Measurements from ENCODE around the gene PCDH10.
A peak's percentile ranks its signal among the peaks of the same experiment; 100 is the strongest.

The PCDH10 gene

GRCh38 chr4:133143775-133144430 is 5.2 kb upstream of the PCDH10 start:
- no peak for DNase-seq (ENCODE audit: extremely low read depth, insufficient read length)
- TF ChIP-seq, protein P1, sequence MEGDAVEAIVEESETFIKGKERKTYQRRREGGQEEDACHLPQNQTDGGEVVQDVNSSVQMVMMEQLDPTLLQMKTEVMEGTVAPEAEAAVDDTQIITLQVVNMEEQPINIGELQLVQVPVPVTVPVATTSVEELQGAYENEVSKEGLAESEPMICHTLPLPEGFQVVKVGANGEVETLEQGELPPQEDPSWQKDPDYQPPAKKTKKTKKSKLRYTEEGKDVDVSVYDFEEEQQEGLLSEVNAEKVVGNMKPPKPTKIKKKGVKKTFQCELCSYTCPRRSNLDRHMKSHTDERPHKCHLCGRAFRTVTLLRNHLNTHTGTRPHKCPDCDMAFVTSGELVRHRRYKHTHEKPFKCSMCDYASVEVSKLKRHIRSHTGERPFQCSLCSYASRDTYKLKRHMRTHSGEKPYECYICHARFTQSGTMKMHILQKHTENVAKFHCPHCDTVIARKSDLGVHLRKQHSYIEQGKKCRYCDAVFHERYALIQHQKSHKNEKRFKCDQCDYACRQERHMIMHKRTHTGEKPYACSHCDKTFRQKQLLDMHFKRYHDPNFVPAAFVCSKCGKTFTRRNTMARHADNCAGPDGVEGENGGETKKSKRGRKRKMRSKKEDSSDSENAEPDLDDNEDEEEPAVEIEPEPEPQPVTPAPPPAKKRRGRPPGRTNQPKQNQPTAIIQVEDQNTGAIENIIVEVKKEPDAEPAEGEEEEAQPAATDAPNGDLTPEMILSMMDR (IDR thresholded peaks at IDR 0.05; ENCODE audit: insufficient read depth, low read length, poor library complexity, severe bottlenecking) = no peak
- no peaks in the 10 kb centered on the region for H3K27me3 ChIP-seq (replicated peaks; ENCODE audit: control insufficient read depth, insufficient read depth, low read length)
- no peaks in the 10 kb centered on the region for H3K36me3 ChIP-seq (ENCODE audit: control insufficient read depth, insufficient read depth, low read length)
- no peak overlapping the region for H3K4me3 ChIP-seq (replicated peaks; ENCODE audit: low read depth, low read length)

- no peaks in the 10 kb centered on the region for H3K27me3 ChIP-seq (replicated peaks; ENCODE audit: control insufficient read depth, insufficient read depth, low read length)
- DNase-seq (ENCODE audit: extremely low read depth, insufficient read length) = no peak
- no peaks in the 10 kb centered on the region for H3K36me3 ChIP-seq (ENCODE audit: control insufficient read depth, insufficient read depth, low read length)
- TF ChIP-seq, protein P1 (IDR thresholded peaks at IDR 0.05; ENCODE audit: insufficient read depth, low read length, poor library complexity, severe bottlenecking) = no peak
- H3K4me3 ChIP-seq (replicated peaks; ENCODE audit: low read depth, low read length) = no peak overlapping the region
Measured at GRCh38 chr4:133145241-133145640, 3.9 kb upstream of the PCDH10 start.

GRCh38 chr4:133145758-133146573 is 3.1 kb upstream of the PCDH10 start:
- no peaks in the 10 kb centered on the region for H3K27me3 ChIP-seq (replicated peaks; ENCODE audit: control insufficient read depth, insufficient read depth, low read length)
- TF ChIP-seq, protein P1 (IDR thresholded peaks at IDR 0.05; ENCODE audit: insufficient read depth, low read length, poor library complexity, severe bottlenecking) = no peak
- H3K36me3 ChIP-seq (ENCODE audit: control insufficient read depth, insufficient read depth, low read length) = no peaks in the 10 kb centered on the region
- no peak overlapping the region for H3K4me3 ChIP-seq (replicated peaks; ENCODE audit: low read depth, low read length)
- DNase-seq (ENCODE audit: extremely low read depth, insufficient read length) = no peak

DNA sequence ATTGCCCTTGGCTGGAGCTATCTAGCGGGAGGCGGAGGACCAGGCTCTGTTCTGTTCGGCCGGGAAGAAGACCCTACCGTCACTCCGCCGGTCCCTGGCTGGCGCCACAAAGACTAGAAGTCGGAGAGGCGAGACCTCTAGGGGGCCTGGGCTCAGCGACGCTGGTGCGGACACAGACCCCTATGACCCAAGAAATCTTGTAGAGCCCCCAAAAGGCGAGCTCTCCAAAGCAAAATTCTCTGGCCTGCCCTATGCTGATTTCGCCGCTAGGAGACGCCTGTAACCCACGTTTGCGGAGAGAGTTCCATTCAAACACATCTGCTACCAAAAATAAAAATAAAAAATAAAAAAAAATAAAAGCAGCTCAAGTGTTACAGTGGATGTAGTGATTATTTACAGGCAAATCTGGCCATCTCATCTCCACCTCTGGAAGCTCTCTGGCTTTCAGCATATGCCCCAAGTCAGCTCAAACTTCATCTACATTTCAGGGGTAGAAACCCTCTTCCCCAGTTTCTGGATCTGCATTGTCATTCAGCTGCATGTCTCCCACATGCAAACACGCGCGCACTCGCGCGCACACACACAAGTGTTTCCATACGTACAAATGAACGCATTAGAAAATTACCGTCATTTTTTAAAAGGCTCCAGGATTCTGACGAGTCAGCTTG is 2.4 kb upstream of the PCDH10 start:
- Histone ChIP-seq H3K4me3 (replicated peaks; ENCODE audit: low read depth, low read length) (no peak overlapping the region), H3K36me3 (ENCODE audit: control insufficient read depth, insufficient read depth, low read length) (no peaks in the 10 kb centered on the region), H3K27me3 (replicated peaks; ENCODE audit: control insufficient read depth, insufficient read depth, low read length) (no peaks in the 10 kb centered on the region)
- no peak for DNase-seq (ENCODE audit: extremely low read depth, insufficient read length)
- TF ChIP-seq, protein P1 (IDR thresholded peaks at IDR 0.05; ENCODE audit: insufficient read depth, low read length, poor library complexity, severe bottlenecking) = peak; percentile 73

DNA sequence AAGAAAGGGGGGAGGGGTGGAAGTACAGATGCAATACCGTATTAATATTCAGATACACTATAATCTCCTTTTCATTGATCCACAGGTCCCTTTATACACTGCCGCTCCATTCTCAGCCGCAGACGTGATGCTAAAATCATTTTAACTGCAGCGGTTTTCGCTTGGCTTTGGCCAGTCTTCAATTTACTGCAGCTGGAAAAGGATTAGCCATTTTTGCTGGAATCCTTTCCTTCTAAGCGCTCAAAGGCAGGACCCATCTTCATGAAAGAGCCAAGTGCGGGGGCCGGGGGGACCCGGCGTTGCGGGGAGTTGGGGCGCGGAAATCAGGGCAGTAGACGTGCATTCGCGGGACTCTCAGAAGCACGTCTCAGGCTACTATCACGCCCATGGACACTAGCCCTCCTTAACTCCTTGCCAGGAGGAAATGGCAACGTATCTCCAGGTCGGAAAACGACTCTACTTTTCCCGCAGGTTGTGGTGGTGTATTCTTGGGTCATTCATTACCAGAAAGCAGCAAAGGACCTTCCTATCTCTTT is 1.7 kb upstream of the PCDH10 start:
- H3K27me3 ChIP-seq (replicated peaks; ENCODE audit: control insufficient read depth, insufficient read depth, low read length) = no peaks in the 10 kb centered on the region
- DNase-seq (ENCODE audit: extremely low read depth, insufficient read length) = no peak
- no peak overlapping the region for H3K4me3 ChIP-seq (replicated peaks; ENCODE audit: low read depth, low read length)
- H3K36me3 ChIP-seq (ENCODE audit: control insufficient read depth, insufficient read depth, low read length) = no peaks in the 10 kb centered on the region
- TF ChIP-seq, protein P1 (IDR thresholded peaks at IDR 0.05; ENCODE audit: insufficient read depth, low read length, poor library complexity, severe bottlenecking) = no peak

All from GM06990 (cell line).